RWPE2 (cell line): ENCODE measurements around the gene SLC36A3.

ENCODE experiments used
- ATAC-seq: fragments of 200-7000 bp; cut with Tn5 transposase; 3 replicates; pipeline ENCODE4 v1.9.1; 2021; ENCODE audit warnings: low read depth
- DNase-seq: peaks from one replicate; pipeline ENCODE4 v3.0.0-alpha.2; 2020; ENCODE audit warnings: low spot score
- H3K27ac ChIP-seq: fragments of 450-650 bp; 2 replicates; pipeline ENCODE4 v1.5.1; 2017; ENCODE audit warnings: mild to moderate bottlenecking; ENCODE audit not compliant: poor library complexity, severe bottlenecking
- H3K27me3 ChIP-seq: fragments of 250-450 bp; sonication (Bioruptor Pico); 2 replicates; pipeline ENCODE4 v1.5.1; 2021; ENCODE audit warnings: mild to moderate bottlenecking, moderate library complexity; ENCODE audit not compliant: insufficient read depth, poor library complexity, severe bottlenecking
- H3K36me3 ChIP-seq: fragments of 250-450 bp; sonication (Bioruptor Pico); 2 replicates; pipeline ENCODE4 v1.5.1; 2020; ENCODE audit warnings: low read depth, mild to moderate bottlenecking, moderate library complexity
- H3K4me1 ChIP-seq: fragments of 250-450 bp; sonication (Bioruptor Pico); 2 replicates; pipeline ENCODE4 v1.5.1; 2021; ENCODE audit warnings: mild to moderate bottlenecking, moderate library complexity; ENCODE audit not compliant: insufficient read depth, poor library complexity, severe bottlenecking
- H3K4me3 ChIP-seq: fragments of 250-450 bp; sonication (Bioruptor Pico); 2 replicates; pipeline ENCODE4 v1.5.1; 2021; ENCODE audit warnings: mild to moderate bottlenecking, moderate library complexity; ENCODE audit not compliant: severe bottlenecking
- H3K9me3 ChIP-seq: fragments of 250-450 bp; sonication (Bioruptor Pico); 2 replicates; pipeline ENCODE4 v1.5.1; 2021; ENCODE audit warnings: mild to moderate bottlenecking, moderate library complexity; ENCODE audit not compliant: severe bottlenecking
- CTCF ChIP-seq: fragments of 450-650 bp; IDR thresholded peaks from one replicate; pipeline ENCODE4 v1.5.1; 2017; ENCODE audit warnings: mild to moderate bottlenecking, moderate library complexity; ENCODE audit not compliant: poor library complexity, severe bottlenecking

SLC36A3 gene

DNA sequence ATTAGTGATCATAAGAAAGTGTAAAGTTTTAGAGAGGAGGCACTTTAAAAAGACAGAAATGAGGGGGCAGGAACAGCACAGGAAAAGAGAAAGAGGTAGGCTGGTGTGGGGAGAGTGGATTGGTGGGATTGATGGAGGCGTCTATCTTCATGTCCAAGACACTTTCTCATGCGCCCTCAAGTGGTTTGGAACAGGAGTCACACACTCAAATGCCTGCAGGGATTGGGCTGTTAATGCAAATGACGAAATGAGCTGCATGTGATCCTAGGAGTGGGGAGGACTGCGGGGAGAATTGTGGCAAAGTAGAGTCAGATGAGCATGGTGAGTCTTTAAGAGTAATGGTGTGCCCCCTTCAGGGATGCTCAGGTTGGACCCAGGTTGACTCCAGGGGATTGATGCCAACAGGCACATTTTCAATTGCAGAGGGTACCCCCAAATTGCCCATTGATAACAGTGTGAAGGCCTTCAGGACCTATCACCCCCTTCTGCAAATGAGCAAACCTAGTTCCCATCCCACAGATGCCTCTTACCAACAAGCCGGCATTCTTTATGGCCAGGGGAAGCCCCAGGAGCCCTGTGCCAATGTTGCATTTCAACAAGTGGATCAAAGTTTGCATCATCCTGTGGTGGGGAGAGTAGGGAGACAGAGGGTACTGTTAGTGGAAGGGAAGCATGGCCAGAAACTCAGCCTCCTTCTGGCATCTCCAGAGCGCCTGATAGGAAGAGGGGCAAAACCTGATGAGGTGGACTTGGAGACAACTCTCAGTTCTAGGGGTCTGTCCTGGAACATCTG lies 5.3 kb downstream of the SLC36A3 start:
- ATAC-seq (peak; percentile 36; the same call in 1 of the 3 replicates), DNase-seq (no peak)
- Histone ChIP-seq H3K4me3 (no peak overlapping the region), H3K9me3 (no peaks in the 10 kb centered on the region), H3K27me3 (no peaks in the 10 kb centered on the region), H3K4me1 (peaks cover 10% of the 10 kb centered on the region), H3K27ac (no peak overlapping the region), H3K36me3 (no peaks in the 10 kb centered on the region)
- peak; percentile 40 for TF ChIP-seq CTCF

- ATAC-seq, result peak; percentile 56; the same call in 2 of the 3 replicates
- H3K9me3 ChIP-seq, result no peaks in the 10 kb centered on the region
- TF ChIP-seq CTCF, result no peak
- no peak overlapping the region for H3K4me3 ChIP-seq
- DNase-seq, result no peak
- H3K27me3 ChIP-seq, result no peaks in the 10 kb centered on the region
- no peak overlapping the region for H3K27ac ChIP-seq
- no peaks in the 10 kb centered on the region for H3K36me3 ChIP-seq
- peaks cover 7% of the 10 kb centered on the region for H3K4me1 ChIP-seq
Observed at GRCh38 chr5:151296974-151297373, 6.6 kb downstream of the SLC36A3 start.

DNA sequence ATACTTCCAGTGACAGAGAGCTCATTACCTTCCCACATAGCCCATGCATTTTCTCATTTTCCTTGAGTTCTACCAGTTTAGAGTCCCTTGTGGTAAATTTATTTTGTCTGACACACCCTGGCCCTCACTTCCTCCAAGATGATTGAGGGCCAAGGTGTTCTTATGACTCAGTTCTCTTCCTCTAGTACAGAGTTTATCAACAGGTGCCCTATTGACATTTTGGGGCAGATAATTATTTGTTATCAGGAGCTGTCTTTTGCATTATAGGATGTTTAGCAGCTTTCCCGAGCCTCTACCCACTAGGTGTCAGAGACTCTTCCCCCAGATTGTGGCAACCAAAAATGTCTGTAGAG lies 7.1 kb downstream of the SLC36A3 start:
- DNase-seq, result no peak
- no peak overlapping the region for H3K27ac ChIP-seq
- no peaks in the 10 kb centered on the region for H3K9me3 ChIP-seq
- H3K27me3 ChIP-seq, result no peaks in the 10 kb centered on the region
- TF ChIP-seq CTCF, result no peak
- H3K4me3 ChIP-seq, result no peak overlapping the region
- no peaks in the 10 kb centered on the region for H3K36me3 ChIP-seq
- peaks cover 6% of the 10 kb centered on the region for H3K4me1 ChIP-seq
- ATAC-seq, result no peak

GRCh38 chr5:151295791-151296477 lies 7.6 kb downstream of the SLC36A3 start:
- no peak overlapping the region for H3K4me3 ChIP-seq
- no peaks in the 10 kb centered on the region for H3K36me3 ChIP-seq
- TF ChIP-seq CTCF, result no peak
- ATAC-seq (no peak; the same call in 2 of the 3 replicates), DNase-seq (no peak)
- no peak overlapping the region for H3K27ac ChIP-seq
- H3K27me3 ChIP-seq, result no peaks in the 10 kb centered on the region
- H3K9me3 ChIP-seq, result no peaks in the 10 kb centered on the region
- H3K4me1 ChIP-seq, result peaks cover 6% of the 10 kb centered on the region

DNA sequence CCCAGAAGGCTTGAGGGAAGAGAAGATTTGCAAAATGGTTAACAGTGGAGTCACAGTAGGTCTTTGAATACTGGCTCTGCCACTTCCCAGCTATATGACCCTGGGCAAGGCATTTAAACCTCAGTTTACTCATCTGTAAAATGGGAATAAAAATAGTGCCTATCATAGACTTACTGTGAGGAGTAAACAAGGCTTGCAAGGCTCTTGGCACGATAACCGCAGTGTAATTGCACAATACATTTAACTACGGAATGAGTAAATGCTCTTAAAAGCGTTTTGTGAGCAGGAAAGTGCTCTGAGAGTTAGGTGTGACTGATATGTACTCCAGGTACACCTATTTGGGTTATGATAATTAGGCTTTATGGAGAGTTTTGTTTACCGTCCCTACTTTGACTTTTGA lies 8.4 kb downstream of the SLC36A3 start:
- Histone ChIP-seq H3K36me3 (no peaks in the 10 kb centered on the region), H3K27me3 (no peaks in the 10 kb centered on the region), H3K4me1 (peaks cover 6% of the 10 kb centered on the region), H3K4me3 (no peak overlapping the region), H3K9me3 (no peaks in the 10 kb centered on the region), H3K27ac (no peak overlapping the region)
- TF ChIP-seq CTCF, result no peak
- DNase-seq (no peak), ATAC-seq (no peak)
